HG03354 (cell line): ENCODE results near the gene MLLT3.

Source experiments
- ATAC-seq: cut with Tn5 transposase; IDR thresholded peaks from one replicate; pipeline ENCODE4 v1.9.1; 2021; ENCODE audit warnings: mild to moderate bottlenecking; ENCODE audit not compliant: unreplicated experiment, poor library complexity, severe bottlenecking

The MLLT3 gene

GRCh38 chr9:20442461-20443319 lies 179.6 kb downstream of the MLLT3 start:
- ATAC-seq, result no peak

DNA sequence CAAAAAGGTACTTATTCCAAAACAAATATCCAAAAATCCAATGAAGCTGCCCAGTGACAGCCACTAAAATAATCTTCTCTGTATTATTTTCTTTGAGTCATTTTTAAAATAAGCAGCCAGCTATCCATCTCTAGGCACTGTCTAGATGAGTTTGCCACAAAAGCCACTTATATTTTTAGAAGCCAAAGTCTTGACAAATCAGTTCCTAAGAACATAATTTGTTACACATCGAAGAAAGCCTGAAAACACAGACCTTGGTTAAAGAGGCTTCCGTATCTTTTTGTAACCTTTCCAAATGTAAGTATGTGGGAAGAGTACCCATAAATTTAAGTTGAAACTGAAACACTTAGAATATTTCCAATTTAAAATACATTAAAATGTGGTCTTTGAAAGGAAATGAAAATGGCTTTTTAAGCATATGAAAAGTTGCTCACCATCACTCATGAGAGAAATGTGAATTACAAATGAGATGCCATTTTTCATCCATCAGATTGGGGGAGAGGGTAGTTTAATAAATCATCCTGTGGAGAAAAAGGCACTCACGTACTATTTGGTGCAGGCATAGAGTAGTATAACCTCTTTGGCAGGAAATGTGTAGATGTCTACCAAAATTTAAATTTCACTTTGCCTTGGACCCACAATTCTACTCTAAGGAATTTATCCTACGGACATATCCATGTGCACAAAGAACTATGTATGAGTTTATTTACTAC lies 180.4 kb downstream of the MLLT3 start:
- ATAC-seq, result no peak

- ATAC-seq, result no peak
Observed at GRCh38 chr9:20441166-20441565, 181.1 kb downstream of the MLLT3 start.

DNA sequence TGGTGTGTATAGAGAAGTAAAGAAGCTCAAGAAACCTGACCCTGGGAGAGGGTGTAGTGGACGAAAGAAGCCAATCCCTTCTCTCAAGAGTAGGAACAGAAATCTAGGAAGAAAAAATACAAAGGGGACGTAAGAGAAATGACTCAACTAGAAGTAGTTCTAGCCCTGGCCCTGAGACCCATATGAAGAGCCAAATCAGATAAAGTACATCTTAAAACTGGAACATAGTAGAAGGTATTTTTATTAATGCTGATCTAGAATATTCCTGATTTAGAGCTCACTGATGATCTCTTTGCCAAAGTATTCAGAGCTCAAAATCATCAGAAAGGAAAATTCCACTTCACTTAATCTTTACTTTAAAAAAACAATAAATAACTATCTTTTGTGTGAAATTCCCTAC lies 184.8 kb downstream of the MLLT3 start:
- ATAC-seq, result no peak

GRCh38 chr9:20436476-20437195 lies 185.7 kb downstream of the MLLT3 start:
- ATAC-seq, result no peak

- no peak for ATAC-seq
Observed at GRCh38 chr9:20428976-20429375, 193.3 kb downstream of the MLLT3 start.

- no peak for ATAC-seq
Observed at GRCh38 chr9:20427359-20427758, 194.9 kb downstream of the MLLT3 start.

DNA sequence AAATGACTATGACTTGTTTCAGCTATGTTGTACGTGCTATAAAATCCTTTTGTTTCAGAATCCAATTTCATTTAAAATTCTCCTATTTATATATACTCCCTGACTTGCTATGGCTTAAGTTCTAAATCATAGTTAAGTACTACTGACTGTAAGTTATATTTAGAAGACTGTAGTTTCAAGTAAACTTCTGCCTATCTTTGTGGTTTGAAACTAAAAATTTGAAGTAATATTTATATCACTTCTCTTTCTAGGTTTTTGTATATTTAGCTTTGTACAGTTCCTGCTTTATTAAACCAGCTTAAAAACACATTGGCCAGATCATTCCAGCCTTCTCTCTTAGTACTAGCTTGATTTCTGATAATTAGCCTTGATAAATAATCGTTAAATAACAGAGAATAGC lies 196.3 kb downstream of the MLLT3 start:
- ATAC-seq, result no peak

DNA sequence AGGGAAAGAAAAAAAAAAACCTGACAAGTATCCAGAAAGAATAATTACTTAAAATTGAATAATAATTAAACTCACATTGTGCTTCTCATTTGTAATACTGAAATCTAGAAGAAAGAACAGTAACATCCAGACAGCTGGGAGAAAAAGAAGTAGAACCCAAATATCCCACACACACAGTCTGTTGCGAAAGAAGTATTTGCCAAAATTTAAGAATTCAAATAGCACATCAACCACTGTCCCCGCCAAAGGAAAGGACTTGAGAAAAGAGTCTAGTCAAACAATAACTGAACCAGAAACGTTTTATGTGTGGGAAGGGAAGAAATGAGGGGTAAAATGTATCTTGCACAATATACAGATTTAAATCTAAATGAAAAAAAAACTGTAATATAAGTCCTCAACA lies 202.8 kb downstream of the MLLT3 start:
- ATAC-seq, result no peak

DNA sequence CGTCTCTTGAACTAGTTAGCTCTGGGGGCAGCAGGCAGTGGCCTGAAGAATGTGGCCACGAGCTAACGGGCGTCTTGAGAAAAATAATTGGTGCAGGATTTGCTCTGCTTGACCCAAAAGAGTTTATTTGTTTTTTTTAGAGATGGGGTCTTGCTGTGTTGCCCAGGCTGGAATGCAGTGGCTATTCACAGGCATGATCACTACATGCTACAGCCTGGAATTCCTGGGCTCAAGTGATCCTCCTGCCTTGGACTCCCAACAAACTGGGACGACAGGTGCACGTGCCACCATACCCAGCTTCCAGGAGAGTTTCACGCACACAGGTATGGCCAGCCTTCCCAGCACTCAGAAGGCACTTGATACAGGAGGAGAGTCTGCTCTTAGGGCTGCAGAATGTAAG lies 203.8 kb downstream of the MLLT3 start:
- no peak for ATAC-seq

- ATAC-seq, result no peak
Observed at GRCh38 chr9:20417373-20418080, 204.8 kb downstream of the MLLT3 start.

DNA sequence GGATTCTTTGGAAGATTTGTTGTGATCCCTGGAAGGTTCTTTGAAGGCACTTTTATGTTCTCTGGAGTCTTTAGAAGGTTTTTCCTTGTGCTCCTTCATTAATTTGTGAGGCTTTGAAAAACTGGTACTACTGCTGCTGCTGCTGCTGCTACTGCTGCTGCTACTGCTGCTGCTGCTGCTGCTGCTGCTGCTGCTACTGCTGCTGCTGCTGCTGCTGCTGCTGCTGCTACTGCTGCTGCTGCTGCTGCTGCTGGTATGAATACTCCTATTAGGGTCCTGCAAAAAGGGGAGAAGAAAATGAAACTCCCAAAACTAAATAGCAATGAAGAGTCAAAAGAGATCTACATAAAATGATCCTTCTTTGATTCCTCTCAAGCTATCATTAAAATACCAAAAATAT lies 208.1 kb downstream of the MLLT3 start:
- no peak for ATAC-seq

DNA sequence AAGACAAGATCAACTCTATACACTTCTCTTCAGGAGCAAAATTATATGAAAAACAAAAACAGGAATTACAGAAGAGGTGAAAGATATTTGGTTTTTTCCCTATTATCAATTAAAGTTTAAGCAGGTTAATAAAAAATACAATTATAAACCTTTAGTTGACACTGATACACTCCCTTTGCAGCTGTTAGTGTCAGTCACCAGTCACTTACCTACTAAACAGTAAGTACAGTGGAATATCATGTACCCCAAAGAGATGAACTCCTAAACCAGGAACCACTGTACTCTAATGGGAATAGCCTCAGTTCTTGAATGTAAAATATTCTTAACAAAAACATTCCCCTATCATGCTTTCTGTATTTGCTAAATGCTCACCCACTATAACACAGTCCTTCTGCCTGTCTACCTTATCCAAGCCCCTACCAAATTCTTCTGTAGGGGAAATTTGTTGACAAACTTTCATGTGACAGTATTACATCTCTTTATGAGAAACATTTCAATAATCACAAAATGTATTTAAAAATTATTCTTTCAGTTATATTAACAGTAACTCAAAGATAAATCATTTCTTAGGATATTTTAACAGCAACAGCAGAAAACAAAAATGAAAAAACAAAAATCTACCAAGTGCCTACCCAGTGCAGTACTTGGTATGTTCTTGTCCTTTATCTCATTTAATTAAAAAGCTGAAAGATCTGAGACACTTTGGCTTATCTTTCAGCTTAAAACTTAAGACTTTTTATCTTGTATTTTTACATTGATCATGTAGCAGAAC lies 212.8 kb downstream of the MLLT3 start:
- ATAC-seq, result no peak

- ATAC-seq, result no peak
Observed at GRCh38 chr9:20408513-20408912, 213.8 kb downstream of the MLLT3 start.

DNA sequence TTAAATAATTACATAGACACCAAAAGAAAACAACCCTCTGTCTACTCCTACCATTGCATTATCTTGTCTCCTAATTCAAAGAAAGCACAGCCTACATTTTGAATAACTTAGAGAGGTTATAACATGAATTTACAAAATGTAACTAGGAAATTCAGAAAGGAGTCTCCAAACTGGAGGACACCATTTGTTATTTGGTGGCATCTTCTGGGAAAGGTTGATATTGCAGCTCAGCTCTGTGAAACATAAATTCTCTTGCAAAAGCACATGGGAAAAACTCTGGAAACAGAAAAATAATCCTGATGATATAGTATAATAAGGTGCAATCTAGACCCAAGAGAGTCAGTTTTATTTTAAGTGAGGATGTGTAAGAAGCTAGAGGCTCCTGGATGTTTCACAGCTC lies 215.3 kb downstream of the MLLT3 start:
- ATAC-seq, result no peak

GRCh38 chr9:20406344-20406743 lies 216.0 kb downstream of the MLLT3 start:
- ATAC-seq, result no peak

- no peak for ATAC-seq
Observed at GRCh38 chr9:20405616-20406015, 216.7 kb downstream of the MLLT3 start.

- ATAC-seq, result no peak
Observed at GRCh38 chr9:20405078-20405477, 217.2 kb downstream of the MLLT3 start.

DNA sequence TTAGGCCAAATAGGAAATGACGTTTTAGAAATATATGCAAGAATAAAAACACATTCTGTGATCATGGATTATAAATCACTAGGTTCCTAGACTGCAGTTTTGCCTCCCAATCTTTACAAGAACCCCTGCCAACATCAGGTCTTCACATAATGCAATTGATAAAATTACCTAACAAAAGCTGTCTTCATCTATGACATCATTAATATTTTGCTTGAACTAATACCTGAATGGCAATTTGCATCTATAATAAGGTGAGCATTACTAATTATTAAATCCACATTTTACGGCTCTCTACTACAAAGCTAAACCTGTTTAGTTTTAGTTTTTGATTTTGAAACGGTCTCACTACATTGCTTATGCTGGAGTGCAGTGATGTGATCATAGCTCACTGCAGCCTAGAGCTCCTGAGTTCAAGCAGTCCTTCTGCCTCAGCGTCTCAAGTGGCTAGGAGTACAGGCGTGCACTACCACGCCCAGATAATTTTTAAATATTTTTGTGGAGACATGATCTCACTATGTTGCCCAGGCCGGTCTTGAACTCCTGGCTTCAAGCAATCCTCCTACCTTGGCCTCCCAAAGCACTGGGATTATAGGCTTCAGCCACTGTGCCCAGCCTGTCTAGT lies 218.0 kb downstream of the MLLT3 start:
- ATAC-seq, result no peak
